CD1c-positive myeloid dendritic cell (primary cell): ENCODE results near the gene LY6G5C.

Experiments used
- DNase-seq: peaks from one replicate; pipeline ENCODE4 v3.0.0-alpha.2; 2016; ENCODE audit errors: extremely low spot score

Gene LY6G5C, protein sequence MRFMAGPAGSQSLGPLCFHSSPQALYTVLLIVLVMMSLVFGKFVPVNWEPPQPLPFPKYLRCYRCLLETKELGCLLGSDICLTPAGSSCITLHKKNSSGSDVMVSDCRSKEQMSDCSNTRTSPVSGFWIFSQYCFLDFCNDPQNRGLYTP

DNA sequence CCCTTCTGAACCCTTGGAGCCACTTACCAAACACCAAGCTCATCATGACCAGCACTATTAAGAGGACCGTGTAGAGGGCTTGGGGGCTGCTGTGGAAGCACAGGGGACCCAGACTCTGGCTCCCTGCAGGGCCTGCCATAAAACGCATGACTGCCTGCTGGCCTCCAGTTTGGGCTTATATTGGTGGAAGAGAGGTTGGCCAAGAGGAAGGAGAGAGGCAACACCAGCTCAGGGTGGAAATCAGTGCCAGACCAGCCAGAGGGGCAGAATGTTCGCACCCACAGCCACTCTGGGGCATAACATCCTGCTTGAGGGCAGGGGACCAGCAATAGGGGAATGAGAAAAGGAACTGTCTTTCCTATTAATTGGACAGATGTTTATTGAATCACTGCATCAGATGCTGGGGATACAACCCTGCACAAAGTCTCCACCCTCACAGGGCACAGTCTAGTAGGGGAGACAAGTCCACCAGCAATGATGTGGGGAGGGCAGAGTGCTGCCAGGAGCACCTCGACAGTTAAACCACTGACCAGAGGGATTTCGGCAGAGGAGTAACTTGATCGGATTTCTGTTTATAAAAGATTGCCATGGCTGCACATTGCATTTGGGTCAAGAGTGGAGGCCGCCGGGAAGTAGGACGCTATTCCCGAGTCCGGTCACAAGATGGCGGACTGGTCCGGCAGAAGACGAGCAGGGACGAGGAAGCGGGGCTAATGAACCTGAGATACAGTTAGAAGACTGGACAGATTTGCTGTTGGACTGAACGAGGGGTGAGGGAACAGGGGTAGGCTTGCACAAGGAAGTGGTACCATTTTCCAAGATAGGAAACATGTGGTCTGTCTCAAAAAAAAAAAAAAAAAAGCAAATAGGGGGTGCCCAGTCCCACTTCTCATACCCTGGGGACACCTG lies at the start of gene LY6G5C:
Gene LY6G5C, minus strand, starts transcription at position 842 of the 909 bp plus-strand sequence. Its CDS starts 694 bp downstream, at position 148.
- peak; percentile 71 for DNase-seq

DNA sequence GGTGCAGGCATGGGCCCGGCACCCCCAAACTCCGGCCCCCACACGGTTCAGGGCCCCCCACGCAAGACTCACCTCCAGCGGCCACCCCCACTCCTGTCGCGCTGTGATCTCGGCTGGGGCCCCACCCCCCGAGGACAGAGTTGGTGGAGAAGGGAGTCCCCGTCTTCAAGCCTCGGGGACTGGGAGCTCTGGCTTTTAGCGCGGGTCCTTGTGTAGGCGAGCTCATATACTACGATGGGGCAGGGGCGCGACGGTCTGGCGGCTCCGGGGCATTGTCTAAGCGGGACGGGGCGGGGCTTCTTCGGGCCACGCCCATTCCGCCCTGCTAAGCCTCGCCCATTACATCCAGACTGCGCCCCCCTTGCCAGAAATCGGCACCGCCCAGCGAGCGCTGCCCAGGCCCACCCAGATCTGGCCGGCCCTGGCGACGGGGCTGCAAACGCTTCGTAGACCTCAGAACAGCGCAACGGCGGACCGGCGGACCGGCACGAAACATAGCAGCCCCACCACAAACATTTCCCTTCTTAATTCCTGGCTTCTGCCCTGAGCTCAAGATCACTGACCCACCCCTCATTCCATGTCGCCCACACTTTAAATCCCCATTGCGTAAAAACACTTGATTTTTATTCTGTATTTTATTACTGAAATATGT lies 49.2 kb upstream of the LY6G5C start:
- DNase-seq = peak; percentile 75

- DNase-seq = peak; percentile 89
Measured at GRCh38 chr6:31729515-31729978, 48.7 kb upstream of the LY6G5C start.

DNA sequence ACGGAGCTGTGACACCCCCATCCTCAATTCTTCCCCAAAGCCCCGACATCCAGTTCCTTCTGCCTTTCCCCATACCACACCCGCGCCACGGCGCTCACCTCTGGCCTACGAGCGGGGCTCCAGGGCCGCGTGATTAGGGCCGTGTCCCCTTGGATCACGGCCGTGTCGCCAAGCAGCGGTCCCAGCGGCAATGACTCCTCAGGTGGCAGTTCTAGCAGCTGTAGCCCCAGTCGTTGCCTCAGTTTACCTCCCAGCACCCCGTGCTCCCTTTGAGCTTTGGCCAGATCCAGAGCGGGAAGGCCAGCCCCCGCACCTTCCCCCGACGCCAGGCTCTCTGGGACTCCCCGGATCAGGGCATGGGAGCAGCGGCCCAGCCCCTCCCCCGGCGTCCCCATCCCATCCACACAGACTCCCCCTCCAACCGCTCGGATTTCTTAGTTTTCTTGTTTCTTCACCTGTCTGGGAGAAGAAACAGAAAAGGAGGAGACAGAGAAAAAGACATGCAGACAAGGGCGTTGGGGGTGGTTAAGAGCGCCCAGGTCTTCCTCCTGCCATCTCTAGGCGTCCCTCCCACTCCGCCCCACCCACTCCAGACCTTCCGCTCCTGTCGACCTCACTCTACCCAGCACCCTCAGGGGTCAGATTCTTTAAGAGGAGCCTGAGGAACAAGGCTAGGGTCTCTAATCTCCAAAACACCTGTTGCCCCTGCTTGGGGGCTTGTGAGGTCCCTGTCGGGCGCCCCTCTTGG lies 48.1 kb upstream of the LY6G5C start, which contains the start of gene DDAH2:
Gene DDAH2, minus strand, starts transcription at position 533 of the 748 bp plus-strand sequence. Its CDS starts 138 bp downstream, at position 395.
- DNase-seq = no peak

GRCh38 chr6:31727717-31728671 lies 47.1 kb upstream of the LY6G5C start:
- no peak for DNase-seq

GRCh38 chr6:31727034-31727716 lies 46.3 kb upstream of the LY6G5C start:
- peak; percentile 89 for DNase-seq

DNA sequence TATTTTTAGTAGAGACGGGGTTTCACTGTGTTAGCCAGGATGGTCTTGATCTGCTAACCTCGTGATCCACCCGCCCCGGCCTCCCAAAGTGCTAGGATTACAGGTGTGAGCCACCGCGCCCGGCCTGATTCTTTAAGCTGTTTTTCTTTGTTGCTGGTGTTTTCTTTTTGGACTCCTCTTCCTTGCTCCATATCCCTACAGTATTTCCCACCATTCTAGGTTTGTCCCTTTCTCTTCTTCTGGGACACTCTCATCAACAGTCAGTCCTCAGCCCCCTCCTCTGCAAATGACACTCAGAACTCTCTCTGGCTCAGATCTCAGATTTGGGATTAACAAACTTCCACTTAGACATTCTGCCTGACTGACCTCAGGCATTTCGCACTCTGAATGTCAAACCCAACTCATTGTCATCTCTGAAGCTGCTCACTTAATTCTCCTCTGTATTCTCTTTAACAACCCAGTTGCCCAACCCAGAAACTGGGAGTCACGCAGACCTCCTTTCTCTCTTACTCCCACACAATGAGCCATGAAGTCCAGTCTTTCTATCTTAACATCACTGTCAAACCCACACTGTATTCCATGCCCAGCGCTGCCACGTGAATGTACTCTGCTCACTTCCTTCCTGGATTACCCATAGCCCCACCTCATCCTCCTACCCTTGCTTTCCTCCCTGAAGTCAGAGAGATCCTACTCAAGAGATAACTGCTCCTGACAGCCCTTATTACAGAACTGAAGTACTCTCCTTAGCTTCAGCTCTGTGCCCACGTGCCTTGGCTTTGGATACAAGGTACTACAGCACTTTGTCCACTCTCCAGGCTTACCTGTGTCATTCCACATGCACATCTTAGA lies 44.9 kb upstream of the LY6G5C start:
- peak; percentile 93 for DNase-seq

- DNase-seq = no peak
Measured at GRCh38 chr6:31723980-31724691, 43.3 kb upstream of the LY6G5C start.

- no peak for DNase-seq
Measured at GRCh38 chr6:31723245-31723979, 42.5 kb upstream of the LY6G5C start, which contains the start of gene MPIG6B. Gene MPIG6B (plus strand): TSS chr6:31723373. CDS start chr6:31723384, 11 bp downstream.

DNA sequence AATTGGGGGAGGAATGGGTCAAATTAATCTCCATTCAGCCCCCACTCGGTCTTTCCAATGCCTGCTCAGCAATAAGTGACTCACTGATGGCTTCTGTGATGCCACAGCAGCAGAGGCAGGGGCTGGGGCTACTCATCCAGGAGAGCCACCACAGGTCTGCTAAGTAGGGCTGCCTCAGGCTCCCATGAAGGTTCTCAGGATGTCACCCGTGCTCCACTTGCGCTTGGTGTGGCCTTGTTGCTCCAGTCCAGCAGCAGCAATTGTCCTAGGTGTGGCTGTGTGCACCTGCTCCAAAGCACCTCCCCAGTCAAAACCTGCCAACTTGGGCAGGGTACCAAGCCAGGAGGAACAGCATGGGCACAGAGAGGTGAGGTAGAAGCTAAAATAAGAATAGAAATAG lies 41.3 kb upstream of the LY6G5C start:
- no peak for DNase-seq

GRCh38 chr6:31721351-31722020 lies 40.6 kb upstream of the LY6G5C start, which contains the start of gene LY6G6C:
Gene LY6G6C (minus strand): TSS chr6:31721746. CDS start chr6:31721679, 67 bp downstream.
- DNase-seq = no peak

GRCh38 chr6:31720196-31720770 lies 39.4 kb upstream of the LY6G5C start:
- DNase-seq = no peak

GRCh38 chr6:31719001-31719400 lies 38.1 kb upstream of the LY6G5C start:
- no peak for DNase-seq

- DNase-seq = no peak
Measured at GRCh38 chr6:31718265-31718664, 37.4 kb upstream of the LY6G5C start.

DNA sequence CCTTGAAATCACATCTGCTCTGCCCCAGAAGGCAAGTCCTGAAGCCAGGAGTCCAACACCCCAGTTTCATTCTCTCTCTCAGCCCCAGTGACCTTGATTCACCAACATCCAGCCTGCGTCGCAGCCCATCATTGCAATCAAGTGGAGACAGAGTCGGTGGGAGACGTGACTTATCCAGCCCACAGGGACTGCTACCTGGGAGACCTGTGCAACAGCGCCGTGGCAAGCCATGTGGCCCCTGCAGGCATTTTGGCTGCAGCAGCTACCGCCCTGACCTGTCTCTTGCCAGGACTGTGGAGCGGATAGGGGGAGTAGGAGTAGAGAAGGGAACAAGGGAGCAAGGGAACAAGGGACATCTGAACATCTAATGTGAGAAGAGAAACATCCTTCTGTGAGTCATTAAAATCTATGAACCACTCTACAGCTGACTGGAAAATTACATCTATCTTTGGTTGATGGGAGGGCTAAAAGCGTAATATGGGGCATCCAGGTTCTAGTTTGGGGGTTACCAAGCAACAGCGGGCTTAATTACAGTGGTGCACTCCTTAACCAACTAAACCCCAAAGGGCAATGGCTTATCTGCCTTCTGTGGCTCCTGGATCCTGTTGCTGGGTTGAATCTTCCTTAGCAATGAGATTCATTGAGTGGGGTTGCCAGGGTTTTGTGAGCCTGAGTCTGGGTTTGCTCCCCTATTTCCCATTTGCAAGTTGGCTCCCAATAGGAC lies 36.8 kb upstream of the LY6G5C start:
- DNase-seq = no peak
